Gastrocnemius medialis (tissue), 4 donors: ENCODE measurements around the gene GULP1. TPM values are rescaled to one million over a fixed set of nuclear protein-coding genes. Genes with fewer than 3 reads are reported as not detected.

Experiments used
- ATAC-seq, 2 donors: fragments of 150-250 bp; one replicate each; pipeline ENCODE4 v1.9.1; 2016
- DNase-seq, 2 donors: peaks; one replicate each; pipeline ENCODE4 v3.0.0-alpha.2; 2019
- H3K27ac ChIP-seq, 4 donors: fragments of 200-600 bp; sonication (generic); 1 replicate in 1 of 4; 2 replicates in 3 of 4; pipeline ENCODE4 v1.5.1; 2016 to 2018; ENCODE audit warnings: mild to moderate bottlenecking in 2 of 4, moderate library complexity in 1 of 4
- H3K27me3 ChIP-seq, 3 donors: fragments of 200-600 bp; sonication (generic) in 2 of 3; 1 replicate in 1 of 3; 2 replicates in 2 of 3; pipeline versions ENCODE4 v1.5.1 to v1.6.0; 2016 to 2019; ENCODE audit warnings: mild to moderate bottlenecking in 1 of 3, moderate library complexity in 1 of 3
- H3K36me3 ChIP-seq, 2 donors: fragments of 200-600 bp; sonication (generic) in 1 of 2; one replicate each; pipeline ENCODE4 v1.5.1; 2017 to 2018
- H3K4me1 ChIP-seq, 2 donors: fragments of 200-600 bp; sonication (generic) in 1 of 2; one replicate each; pipeline ENCODE4 v1.5.1; 2016 to 2017; ENCODE audit warnings: mild to moderate bottlenecking in 2 of 2
- H3K4me3 ChIP-seq, 4 donors: fragments of 200-600 bp; sonication (generic) in 3 of 4; 1 replicate in 1 of 4; 2 replicates in 3 of 4; pipeline ENCODE4 v1.5.1; 2016 to 2019; ENCODE audit warnings: mild to moderate bottlenecking in 2 of 4
- H3K9me3 ChIP-seq, 3 donors: fragments of 200-600 bp; sonication (generic) in 2 of 3; 1 replicate in 1 of 3; 2 replicates in 2 of 3; pipeline ENCODE4 v1.5.1; 2016 to 2019
- POLR2A ChIP-seq, 2 donors: fragments of 450-650 bp; IDR thresholded peaks; one replicate each; pipeline ENCODE4 v1.6.1; 2017; ENCODE audit warnings: antibody characterized with exemption in 2 of 2, mild to moderate bottlenecking in 2 of 2, moderate library complexity in 2 of 2
- in situ Hi-C, 4 donors: fragments of 200-750 bp; cut with MboI; loops; one replicate each; pipeline versions ENCODE4 v1.15.0 to v1.8.0; 2017; ENCODE audit warnings: low sequenced_read_pairs in 4 of 4
- intact Hi-C: fragments of 100-400 bp; cut with DNase I; formaldehyde crosslinking; loops from one replicate; pipeline ENCODE4 v1.15.1; 2023; ENCODE audit warnings: low total_unique reads
- total RNA-seq, 4 donors: library from RNA; depleted of rRNA; stranded (reverse); fragments of >200 nt; gene quantifications; one replicate each; pipeline versions ENCODE4 v1.1.0 to v1.2.3, GENCODE V29; 2016
- TF ChIP-seq, protein P1 (sequence below), 5 experiments: fragments of 450-650 bp in 3 of 5; fragments of 200-600 bp in 2 of 5; sonication (generic) in 2 of 5; IDR thresholded peaks in 4 of 5; conservative IDR thresholded peaks in 1 of 5; 1 replicate in 4 of 5; 2 replicates in 1 of 5; pipeline ENCODE4 v1.5.1; 2016 to 2019; ENCODE audit warnings: antibody characterized with exemption in 5 of 5, mild to moderate bottlenecking in 3 of 5, moderate library complexity in 3 of 5

Gene GULP1
- total RNA-seq, 4 donors from 2014 or later, result 7.3 to 16.4 (median 12.1) TPM

- Histone ChIP-seq H3K27me3 (no peaks in the 10 kb centered on the region), H3K4me3 (no peak overlapping the region), H3K9me3 (no peaks in the 10 kb centered on the region), H3K36me3 (no peaks in the 10 kb centered on the region), H3K27ac (no peak overlapping the region), H3K4me1 (peaks cover 0 to 7% of the 10 kb centered on the region in 2 donors)
- TF ChIP-seq, protein P1, sequence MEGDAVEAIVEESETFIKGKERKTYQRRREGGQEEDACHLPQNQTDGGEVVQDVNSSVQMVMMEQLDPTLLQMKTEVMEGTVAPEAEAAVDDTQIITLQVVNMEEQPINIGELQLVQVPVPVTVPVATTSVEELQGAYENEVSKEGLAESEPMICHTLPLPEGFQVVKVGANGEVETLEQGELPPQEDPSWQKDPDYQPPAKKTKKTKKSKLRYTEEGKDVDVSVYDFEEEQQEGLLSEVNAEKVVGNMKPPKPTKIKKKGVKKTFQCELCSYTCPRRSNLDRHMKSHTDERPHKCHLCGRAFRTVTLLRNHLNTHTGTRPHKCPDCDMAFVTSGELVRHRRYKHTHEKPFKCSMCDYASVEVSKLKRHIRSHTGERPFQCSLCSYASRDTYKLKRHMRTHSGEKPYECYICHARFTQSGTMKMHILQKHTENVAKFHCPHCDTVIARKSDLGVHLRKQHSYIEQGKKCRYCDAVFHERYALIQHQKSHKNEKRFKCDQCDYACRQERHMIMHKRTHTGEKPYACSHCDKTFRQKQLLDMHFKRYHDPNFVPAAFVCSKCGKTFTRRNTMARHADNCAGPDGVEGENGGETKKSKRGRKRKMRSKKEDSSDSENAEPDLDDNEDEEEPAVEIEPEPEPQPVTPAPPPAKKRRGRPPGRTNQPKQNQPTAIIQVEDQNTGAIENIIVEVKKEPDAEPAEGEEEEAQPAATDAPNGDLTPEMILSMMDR (IDR thresholded peaks at IDR 0.05 in 4 of 5, conservative IDR thresholded peaks at IDR 0.05 in 1 of 5), result no peak
- no peak for TF ChIP-seq POLR2A (IDR thresholded peaks at IDR 0.05)
- ATAC-seq (no peak), DNase-seq (no peak)
- intact Hi-C loops, result no loop called here
- in situ Hi-C loops, result no loop called here
Observed at GRCh38 chr2:188415754-188416083, 124.0 kb downstream of the GULP1 start.

DNA sequence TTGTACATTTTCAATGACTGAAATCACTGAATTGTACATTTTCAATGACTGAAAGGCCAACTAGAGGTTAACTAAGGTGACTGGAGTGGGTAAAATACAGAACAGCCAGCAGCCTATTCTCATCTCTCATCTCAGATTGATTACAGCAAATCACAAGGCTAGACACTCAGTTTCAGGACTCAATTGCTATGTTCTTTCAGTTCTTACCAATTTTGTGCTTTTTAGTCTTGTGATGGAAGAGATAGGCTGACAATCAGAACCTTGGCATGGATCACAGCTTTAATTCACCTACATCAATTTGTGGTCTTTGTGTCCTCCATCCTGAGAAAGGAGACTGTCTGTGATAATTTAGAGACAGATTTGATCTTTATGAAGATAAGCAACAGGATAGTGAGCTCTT lies 124.7 kb downstream of the GULP1 start:
- intact Hi-C loops, result no loop called here
- TF ChIP-seq, protein P1 (IDR thresholded peaks at IDR 0.05 in 4 of 5, conservative IDR thresholded peaks at IDR 0.05 in 1 of 5), result no peak
- no peak for TF ChIP-seq POLR2A (IDR thresholded peaks at IDR 0.05)
- Histone ChIP-seq H3K27ac (no peak overlapping the region), H3K36me3 (no peaks in the 10 kb centered on the region), H3K9me3 (no peaks in the 10 kb centered on the region), H3K4me3 (no peak overlapping the region), H3K27me3 (no peaks in the 10 kb centered on the region), H3K4me1 (peaks cover 0 to 7% of the 10 kb centered on the region in 2 donors)
- DNase-seq, result no peak
- no peak for ATAC-seq
- in situ Hi-C loops, result no loop called here

DNA sequence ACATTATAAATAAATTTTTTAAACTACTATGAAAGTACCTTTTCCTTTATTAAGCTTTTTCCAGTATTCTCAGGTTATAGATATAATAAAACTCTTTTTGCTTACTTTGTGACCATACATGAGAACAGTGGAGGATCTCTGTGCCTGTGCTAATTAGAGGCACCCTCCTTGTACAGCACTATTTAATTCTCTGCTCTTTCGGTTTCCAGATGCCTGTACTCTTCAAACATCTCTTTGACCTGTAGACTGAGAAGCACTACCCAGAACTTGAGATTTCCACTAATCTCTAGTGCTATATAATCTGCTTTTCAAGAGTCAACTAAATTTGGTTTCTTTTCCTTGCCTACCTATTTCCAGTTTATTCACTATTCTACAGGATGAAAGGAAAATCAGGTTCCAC lies 131.1 kb downstream of the GULP1 start:
- H3K27me3 ChIP-seq, result no peaks in the 10 kb centered on the region
- in situ Hi-C loops, result no loop called here
- no peaks in the 10 kb centered on the region for H3K9me3 ChIP-seq
- ATAC-seq, result no peak
- no peak overlapping the region for H3K27ac ChIP-seq
- TF ChIP-seq, protein P1 (IDR thresholded peaks at IDR 0.05 in 4 of 5, conservative IDR thresholded peaks at IDR 0.05 in 1 of 5), result no peak
- TF ChIP-seq POLR2A (IDR thresholded peaks at IDR 0.05), result no peak
- intact Hi-C loops, result no loop called here
- no peaks in the 10 kb centered on the region for H3K36me3 ChIP-seq
- H3K4me1 ChIP-seq, result peaks cover 0 to 5% of the 10 kb centered on the region in 2 donors
- DNase-seq, result no peak
- no peak overlapping the region for H3K4me3 ChIP-seq

DNA sequence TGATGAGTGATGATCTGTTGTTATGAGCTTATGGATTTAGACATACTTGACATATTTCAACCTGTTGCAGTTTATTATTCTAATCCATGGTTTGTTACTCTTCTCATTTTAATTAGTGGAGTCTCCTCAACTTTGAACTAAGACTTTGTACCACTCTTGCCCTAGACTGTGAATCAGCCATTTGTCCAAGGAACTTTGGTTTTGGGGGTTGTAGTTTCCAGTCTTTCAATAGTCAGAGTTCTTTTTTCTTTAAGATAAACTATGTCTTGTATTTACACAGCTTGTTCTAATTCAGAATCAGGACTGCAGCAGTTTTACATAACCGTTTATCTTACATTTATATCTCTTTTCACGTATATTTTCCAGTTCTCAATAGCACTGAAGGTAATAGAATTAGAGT lies 133.6 kb downstream of the GULP1 start:
- TF ChIP-seq, protein P1 (IDR thresholded peaks at IDR 0.05 in 4 of 5, conservative IDR thresholded peaks at IDR 0.05 in 1 of 5), result no peak
- no peak for TF ChIP-seq POLR2A (IDR thresholded peaks at IDR 0.05)
- Histone ChIP-seq H3K27me3 (no peaks in the 10 kb centered on the region), H3K36me3 (no peaks in the 10 kb centered on the region), H3K9me3 (no peaks in the 10 kb centered on the region), H3K4me1 (peaks cover 0 to 5% of the 10 kb centered on the region in 2 donors), H3K27ac (no peak overlapping the region), H3K4me3 (no peak overlapping the region)
- ATAC-seq (no peak), DNase-seq (no peak)
- intact Hi-C loops (no loop called here), in situ Hi-C loops (no loop called here)

- no peak overlapping the region for H3K27ac ChIP-seq
- ATAC-seq (no peak), DNase-seq (no peak)
- H3K36me3 ChIP-seq, result no peaks in the 10 kb centered on the region
- in situ Hi-C loops, result no loop called here
- TF ChIP-seq POLR2A (IDR thresholded peaks at IDR 0.05), result no peak
- TF ChIP-seq, protein P1 (IDR thresholded peaks at IDR 0.05 in 4 of 5, conservative IDR thresholded peaks at IDR 0.05 in 1 of 5), result no peak
- H3K4me1 ChIP-seq, result peaks cover 0 to 5% of the 10 kb centered on the region in 2 donors
- intact Hi-C loops, result no loop called here
- H3K9me3 ChIP-seq, result no peaks in the 10 kb centered on the region
- no peaks in the 10 kb centered on the region for H3K27me3 ChIP-seq
- no peak overlapping the region for H3K4me3 ChIP-seq
Observed at GRCh38 chr2:188426121-188426520, 134.4 kb downstream of the GULP1 start.
